Activated CD8-positive, alpha-beta memory T cell treated with anti-CD3 and anti-CD28 coated beads for 1 hour (primary cell): ENCODE data around the gene PRPH.
A peak's percentile ranks its signal among the peaks of the same experiment; 100 is the strongest.
"Not testable (repeated sequence)": the region's sequence is repeated elsewhere in the genome, so short reads cannot be mapped to it uniquely, and the experiment has no call there.

Source experiments
- DNase-seq, 2 donors: peaks; one replicate each; pipeline ENCODE4 v3.0.0-alpha.2; 2020; ENCODE audit warnings: low read depth in 1 of 2; ENCODE audit errors: extremely low read depth in 1 of 2

Gene PRPH

GRCh38 chr12:49295082-49295936 is at the start of gene PRPH:
Gene PRPH (plus strand): TSS chr12:49295147. CDS start chr12:49295201, 54 bp downstream.
- no peak for DNase-seq

DNA sequence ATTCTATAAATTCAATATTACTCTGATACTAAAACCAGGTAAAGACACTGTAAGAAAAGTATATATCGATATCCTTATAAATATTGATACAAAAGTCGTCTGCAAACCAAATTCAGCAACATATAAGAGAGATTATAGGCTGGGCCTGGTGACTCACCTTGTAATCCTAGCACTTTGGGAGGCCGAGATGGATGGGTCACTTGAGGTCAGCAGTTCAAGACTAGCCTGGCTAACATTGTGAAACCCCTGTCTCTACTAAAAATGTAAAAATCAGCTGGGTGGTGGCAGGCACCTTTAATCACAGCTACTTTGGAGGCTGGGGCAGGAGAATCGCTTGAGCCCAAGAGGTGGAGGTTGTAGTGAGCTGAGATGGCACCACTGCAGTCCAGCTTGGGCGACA is 43.6 kb upstream of the PRPH start:
- DNase-seq, result no peak

DNA sequence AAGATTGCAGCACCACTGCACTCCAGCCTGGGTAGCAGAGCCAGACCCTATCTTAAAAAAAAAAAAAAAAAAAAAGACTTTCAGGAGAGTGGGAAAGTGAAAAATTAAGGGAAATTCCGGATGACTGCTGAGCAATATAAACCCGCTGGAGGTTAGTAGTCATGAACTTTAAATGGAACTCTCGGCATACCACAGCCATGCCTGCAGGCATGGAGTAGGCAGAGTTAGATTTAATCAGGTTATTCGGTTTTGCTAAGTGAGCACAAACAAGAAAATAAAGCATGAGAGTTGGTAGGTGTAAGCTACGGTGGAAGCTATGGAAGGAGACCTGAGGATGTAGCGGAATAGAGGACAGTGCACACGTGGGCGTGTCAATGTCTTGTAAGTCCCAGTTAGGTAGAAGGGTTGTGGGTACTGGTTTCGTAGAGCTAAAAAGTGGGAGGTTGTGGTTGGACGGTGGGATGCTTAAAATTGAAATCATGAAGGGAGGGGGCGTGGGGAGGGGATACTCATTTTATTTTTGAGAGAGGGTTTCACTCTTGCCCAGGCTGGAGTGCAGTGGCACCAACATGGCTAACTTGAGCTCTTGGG is 41.8 kb upstream of the PRPH start:
- no peak for DNase-seq

- DNase-seq, result not testable (repeated sequence)
Measured at GRCh38 chr12:49255456-49255855, 39.5 kb upstream of the PRPH start.

DNA sequence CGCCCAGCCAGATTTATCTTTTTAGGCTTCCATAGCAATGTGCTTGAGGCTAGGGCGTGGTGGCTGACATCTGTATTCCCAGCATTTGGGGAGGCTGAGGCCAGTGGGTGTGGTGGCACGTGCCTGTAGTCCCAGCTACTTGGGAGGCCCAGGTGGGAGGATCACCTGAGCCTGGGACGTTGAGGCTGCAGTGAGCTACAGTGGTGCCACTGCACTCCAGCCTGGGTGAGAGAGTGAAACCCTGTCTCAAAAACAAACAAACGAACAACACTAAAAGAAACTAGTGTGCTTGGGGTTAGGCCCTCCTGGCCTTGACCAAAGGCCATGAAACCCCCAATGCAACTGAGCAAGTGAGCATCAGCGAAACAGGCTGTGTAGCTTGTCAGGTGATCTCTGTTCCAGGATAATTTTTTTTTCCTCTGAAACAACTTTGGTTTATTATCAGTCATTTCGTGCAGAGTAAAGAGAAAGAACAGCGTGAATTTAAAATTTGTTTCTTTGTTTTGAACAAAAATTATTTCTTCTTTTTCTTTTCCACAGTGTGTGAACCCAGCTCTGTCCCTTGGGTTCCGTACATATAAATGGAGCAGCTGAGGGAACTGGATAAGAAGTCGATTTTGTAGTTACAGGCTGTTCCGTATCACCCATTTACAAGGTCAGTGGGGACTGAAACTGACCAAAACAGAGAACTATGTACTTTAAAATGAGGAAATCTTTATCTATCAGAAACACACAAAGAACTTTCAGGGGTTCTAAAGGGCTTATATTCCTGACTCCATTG is 38.9 kb upstream of the PRPH start:
- DNase-seq, result no peak

DNA sequence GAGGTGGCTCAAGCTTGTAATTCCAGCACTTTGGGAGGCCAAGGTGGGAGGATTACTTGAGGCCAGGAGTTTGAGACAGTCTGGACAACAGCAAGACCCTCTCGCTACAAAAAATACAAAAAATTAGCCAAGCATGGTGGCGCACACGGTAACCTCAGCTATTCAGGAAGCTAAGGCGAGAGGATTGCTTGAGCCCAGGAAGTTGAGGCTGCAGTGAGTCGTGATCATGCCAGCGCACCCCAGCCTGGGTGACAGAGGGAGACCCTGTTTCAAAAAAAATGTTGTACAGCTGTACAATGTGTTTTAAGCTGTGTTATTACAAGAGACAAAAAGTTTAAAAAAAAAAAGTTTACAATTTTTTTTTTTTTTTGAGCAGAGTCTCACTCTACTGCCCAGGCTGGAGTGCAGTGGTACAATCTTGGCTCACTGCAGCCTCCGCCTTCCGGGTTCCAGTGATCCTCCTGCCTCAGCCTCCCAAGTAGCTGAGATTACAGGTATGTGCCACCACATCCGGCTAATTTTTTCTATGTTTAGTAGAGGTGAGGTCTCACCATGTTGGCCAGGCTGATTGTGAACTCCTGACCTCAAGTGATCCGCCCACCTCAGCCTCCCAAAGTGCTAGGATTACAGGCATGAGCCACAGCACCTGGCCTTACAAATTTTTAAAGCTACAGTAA is 37.3 kb upstream of the PRPH start:
- DNase-seq, result not testable (repeated sequence)

GRCh38 chr12:49259452-49259851 is 35.5 kb upstream of the PRPH start:
- DNase-seq, result no peak

- no peak for DNase-seq
Measured at GRCh38 chr12:49260166-49260565, 34.8 kb upstream of the PRPH start.

DNA sequence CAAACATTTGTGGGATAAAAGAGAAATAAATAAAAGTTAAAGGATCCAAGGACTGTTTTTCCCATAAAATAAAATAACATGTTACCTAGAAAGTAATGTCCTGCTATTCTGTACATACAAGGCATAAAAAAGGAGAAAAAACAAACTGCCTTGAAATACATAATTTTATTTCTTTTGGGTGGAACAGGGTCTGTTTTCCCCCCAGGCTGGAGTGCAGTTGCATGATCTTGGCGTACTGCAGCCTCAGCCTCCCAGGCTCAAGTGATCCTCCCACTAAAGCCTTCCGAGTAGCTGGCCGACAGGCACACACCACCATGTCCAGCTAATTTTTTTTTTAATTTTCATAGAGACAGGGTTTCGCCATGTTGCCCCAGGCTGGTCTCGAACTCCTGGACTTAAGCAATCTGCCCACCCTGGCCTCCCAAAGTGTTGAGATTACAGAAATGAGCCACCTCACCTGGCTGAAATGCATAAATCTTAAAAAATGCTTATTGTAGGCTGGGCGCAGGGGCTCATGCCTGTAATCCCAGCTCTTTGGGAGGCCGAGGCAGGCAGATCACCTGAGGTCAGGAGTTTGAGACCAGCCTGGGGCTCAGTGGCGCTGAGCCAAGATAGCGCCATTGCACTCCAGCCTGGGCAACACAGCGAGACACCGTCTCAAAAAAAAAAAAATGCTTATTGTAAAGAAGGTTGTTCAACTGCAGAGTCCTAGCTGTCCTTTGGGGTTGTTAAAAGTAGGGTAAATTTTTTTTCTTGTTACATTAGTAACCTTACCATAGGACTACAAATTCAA is 34.2 kb upstream of the PRPH start:
- DNase-seq, result no peak

DNA sequence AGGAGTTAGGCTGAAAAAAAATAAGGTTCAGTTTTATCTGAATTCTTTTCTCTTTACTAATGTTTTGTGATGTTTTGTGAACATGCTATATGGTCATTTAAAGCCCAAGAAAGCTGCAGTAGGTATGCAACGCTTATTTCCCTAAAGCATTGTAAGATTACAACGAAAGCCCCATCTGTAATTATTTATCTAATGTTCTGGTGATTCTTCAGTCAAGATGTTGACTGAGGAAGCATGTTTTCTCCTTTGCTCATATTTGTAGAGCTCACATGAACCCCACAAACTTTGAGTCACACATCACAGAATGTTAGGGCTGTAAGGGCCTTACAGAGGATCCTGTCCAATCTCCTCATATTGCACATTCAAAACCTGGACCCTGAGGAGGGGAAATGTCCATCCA is 33.2 kb upstream of the PRPH start:
- DNase-seq, result no peak

DNA sequence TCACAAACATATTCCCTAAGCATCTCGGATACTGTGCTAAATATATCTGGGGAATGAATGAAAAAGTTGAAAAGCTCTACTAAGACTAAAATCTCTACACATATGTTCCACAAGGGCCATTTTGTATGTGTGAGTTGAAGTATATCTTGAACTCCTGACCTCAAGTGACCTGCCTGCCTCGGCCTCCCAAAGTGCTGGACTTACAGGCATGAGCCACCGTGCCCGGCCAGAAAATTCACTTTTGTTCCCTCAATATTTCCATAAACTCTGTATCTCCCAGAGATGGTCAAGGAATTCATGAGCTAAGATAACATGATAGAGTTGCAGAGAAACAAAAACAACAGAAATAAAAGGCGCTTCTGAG is 31.6 kb upstream of the PRPH start:
- no peak for DNase-seq

DNA sequence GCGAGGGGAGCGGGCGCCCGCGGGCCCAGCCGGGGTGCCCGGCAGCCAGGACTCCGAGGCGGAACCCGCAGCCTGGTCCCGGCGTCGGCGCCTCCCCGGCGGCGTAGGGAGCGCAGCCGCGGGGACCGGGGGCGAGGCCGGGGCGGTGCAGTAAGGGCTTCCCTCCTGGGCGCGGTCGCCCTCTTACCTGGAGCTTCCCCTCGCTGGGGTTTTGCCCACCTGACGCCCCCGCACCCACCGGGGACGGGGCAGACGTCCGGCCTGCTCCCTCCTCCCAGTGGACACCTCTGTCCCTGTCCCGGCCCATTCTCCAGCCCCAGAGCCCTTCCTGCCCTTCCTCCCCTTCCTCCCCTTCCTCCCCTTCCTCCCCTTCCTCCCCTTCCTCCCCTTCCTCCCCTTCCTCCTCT is 30.5 kb upstream of the PRPH start:
- peak in 1 of 2 donors; percentile 18 for DNase-seq

- DNase-seq, result peak; percentile 63 to 79
Measured at GRCh38 chr12:49264873-49265792, 29.8 kb upstream of the PRPH start, which contains the start of gene TUBA1C. Gene TUBA1C (plus strand): TSS chr12:49265082. CDS start chr12:49265182, 100 bp downstream.

- not testable (repeated sequence) for DNase-seq
Measured at GRCh38 chr12:49269191-49269590, 25.8 kb upstream of the PRPH start.

DNA sequence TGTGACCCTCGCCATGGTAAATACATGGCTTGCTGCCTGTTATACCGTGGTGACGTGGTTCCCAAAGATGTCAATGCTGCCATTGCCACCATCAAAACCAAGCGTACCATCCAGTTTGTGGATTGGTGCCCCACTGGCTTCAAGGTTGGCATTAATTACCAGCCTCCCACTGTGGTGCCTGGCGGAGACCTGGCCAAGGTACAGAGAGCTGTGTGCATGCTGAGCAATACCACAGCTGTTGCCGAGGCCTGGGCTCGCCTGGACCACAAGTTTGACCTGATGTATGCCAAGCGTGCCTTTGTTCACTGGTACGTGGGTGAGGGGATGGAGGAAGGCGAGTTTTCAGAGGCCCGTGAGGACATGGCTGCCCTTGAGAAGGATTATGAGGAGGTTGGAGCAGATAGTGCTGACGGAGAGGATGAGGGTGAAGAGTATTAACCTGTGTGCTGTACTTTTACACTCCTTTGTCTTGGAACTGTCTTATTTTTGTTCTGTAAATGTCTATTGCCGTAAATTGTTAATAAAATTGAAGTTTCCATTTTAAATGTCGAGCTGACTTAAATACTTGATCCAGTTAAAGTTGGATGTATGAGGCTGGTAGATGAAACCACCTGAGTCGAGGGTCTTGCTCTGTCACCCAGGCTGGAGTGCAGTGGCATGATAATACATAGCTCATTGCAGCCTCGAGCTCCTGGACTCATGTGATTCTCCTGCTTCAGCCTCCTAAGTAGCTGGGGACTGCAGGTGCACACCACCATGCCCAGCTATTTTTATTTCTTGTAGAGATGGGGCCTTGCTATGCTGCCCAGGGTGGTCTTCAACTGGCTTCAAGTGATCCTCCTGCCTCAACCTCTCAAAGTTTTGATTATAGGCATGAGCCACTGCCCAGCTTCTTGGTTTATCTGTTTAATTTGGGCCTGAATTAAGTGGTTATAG is 21.9 kb upstream of the PRPH start:
- DNase-seq, result no peak

GRCh38 chr12:49273726-49274395 is 21.1 kb upstream of the PRPH start:
- no peak for DNase-seq

GRCh38 chr12:49274396-49275069 is 20.4 kb upstream of the PRPH start:
- no peak for DNase-seq
